ENCODE data around the gene ESR2.

The ESR2 gene

GRCh38 chr14:64260418-64260817, 33.8 kb downstream of the ESR2 start:
- FAIRE-seq: no peak

GRCh38 chr14:64255756-64256155, 38.4 kb downstream of the ESR2 start:
- no peak for FAIRE-seq

GRCh38 chr14:64253672-64254071, 40.5 kb downstream of the ESR2 start:
- FAIRE-seq: no peak

- FAIRE-seq: no peak
Observed at GRCh38 chr14:64249363-64249762, 44.8 kb downstream of the ESR2 start.

- FAIRE-seq: no peak
Observed at GRCh38 chr14:64248689-64249088, 45.5 kb downstream of the ESR2 start.

GRCh38 chr14:64247195-64247594, 47.0 kb downstream of the ESR2 start:
- FAIRE-seq: no peak

- FAIRE-seq: no peak
Observed at GRCh38 chr14:64246688-64247087, 47.5 kb downstream of the ESR2 start.

- FAIRE-seq: no peak
Observed at GRCh38 chr14:64245491-64245890, 48.7 kb downstream of the ESR2 start.

- FAIRE-seq: no peak
Observed at GRCh38 chr14:64244279-64244678, 49.9 kb downstream of the ESR2 start.

GRCh38 chr14:64238631-64239030, 55.5 kb downstream of the ESR2 start:
- FAIRE-seq: no peak

- FAIRE-seq: no peak
Observed at GRCh38 chr14:64238049-64238448, 56.1 kb downstream of the ESR2 start.

GRCh38 chr14:64235652-64236640, 58.2 kb downstream of the ESR2 start:
- FAIRE-seq: no peak

GRCh38 chr14:64234877-64235651, 59.1 kb downstream of the ESR2 start:
- no peak for FAIRE-seq

- FAIRE-seq: no peak
Observed at GRCh38 chr14:64233531-64234190, 60.5 kb downstream of the ESR2 start.

GRCh38 chr14:64232944-64233343, 61.2 kb downstream of the ESR2 start:
- no peak for FAIRE-seq

- FAIRE-seq: no peak
Observed at GRCh38 chr14:64232095-64232838, 61.9 kb downstream of the ESR2 start.

- no peak for FAIRE-seq
Observed at GRCh38 chr14:64229489-64229888, 64.7 kb downstream of the ESR2 start.

- FAIRE-seq: no peak
Observed at GRCh38 chr14:64227856-64228255, 66.3 kb downstream of the ESR2 start.

GRCh38 chr14:64225151-64225757, 68.9 kb downstream of the ESR2 start:
- FAIRE-seq: no peak

GRCh38 chr14:64221391-64222003, 72.7 kb downstream of the ESR2 start:
- no peak for FAIRE-seq

- no peak for FAIRE-seq
Observed at GRCh38 chr14:64220466-64220865, 73.7 kb downstream of the ESR2 start.

- no peak for FAIRE-seq
Observed at GRCh38 chr14:64220056-64220455, 74.1 kb downstream of the ESR2 start.
